Measurements from ENCODE around the gene DNAJC4. TPM values are rescaled to one million over a fixed set of nuclear protein-coding genes. Genes with fewer than 3 reads are reported as not detected.

DNAJC4 gene
- polyA plus RNA-seq, 3 donors, result 25.5 to 78.9 (median 32.5) TPM

- H3K27me3 Mint-ChIP-seq (ENCODE audit: low read depth in 3 of 3), result no peaks in the 10 kb centered on the region
- Histone ChIP-seq H3K27ac (ENCODE audit: low read depth in 1 of 2, low read length in 2 of 2) (no peak overlapping the region), H3K9ac (ENCODE audit: insufficient read depth, low read length, poor library complexity, severe bottlenecking) (no peak overlapping the region), H3K4me3 (replicated peaks in 1 of 3; ENCODE audit: low read depth in 2 of 3, low read length in 3 of 3) (no peak overlapping the region), H3K4me2 (replicated peaks; ENCODE audit: extremely low read depth, low read length, poor library complexity, severe bottlenecking) (no peak overlapping the region), H3K79me2 (ENCODE audit: insufficient read depth, low read length) (no peaks in the 10 kb centered on the region), H3K27me3 (ENCODE audit: control insufficient read depth in 2 of 2, insufficient read depth in 2 of 2, low read length in 2 of 2) (no peaks in the 10 kb centered on the region), H3K4me1 (ENCODE audit: control insufficient read depth in 1 of 2, insufficient read depth in 2 of 2, low read length in 2 of 2) (peaks cover 21 to 24% of the 10 kb centered on the region in 2 donors), H4K20me1 (ENCODE audit: insufficient read depth, low read length) (peaks cover 7% of the 10 kb centered on the region), H3K9me3 (replicated peaks in 1 of 2; ENCODE audit: control insufficient read depth in 1 of 2, insufficient read depth in 1 of 2, low read length in 2 of 2) (no peaks in the 10 kb centered on the region), H3K36me3 (replicated peaks in 1 of 2; ENCODE audit: control insufficient read depth in 1 of 2, insufficient read depth in 2 of 2, low read length in 2 of 2) (peaks cover 69 to 72% of the 10 kb centered on the region in 2 donors), H2AFZ (ENCODE audit: insufficient read depth, low read depth, low read length, poor library complexity, severe bottlenecking) (no peak overlapping the region)
- no peak for TF ChIP-seq CTCF (IDR thresholded peaks at IDR 0.05)
- 100% methylated on average over 5 of the region's 10 CpGs for WGBS (ENCODE audit: insufficient coverage)
- no peak for DNase-seq
- H3K36me3 Mint-ChIP-seq, result peaks cover 48 to 68% of the 10 kb centered on the region in 2 donors
- intact Hi-C loops (cut with micrococcal nuclease), result no loop called here
- H3K4me1 Mint-ChIP-seq, result peaks cover 19% of the 10 kb centered on the region
- peak overlapping the region in 1 of 7 donors; percentile 79 for H3K27ac Mint-ChIP-seq
- no peak overlapping the region for H3K4me3 Mint-ChIP-seq
- peaks cover 0 to 3% (median 0%) of the 10 kb centered on the region in 7 donors for H3K9me3 Mint-ChIP-seq
Measured at GRCh38 chr11:64264371-64264852, 34.1 kb downstream of the DNAJC4 start.

- H3K27me3 Mint-ChIP-seq (ENCODE audit: low read depth in 3 of 3), result no peaks in the 10 kb centered on the region
- DNase-seq, result no peak
- intact Hi-C loops (cut with micrococcal nuclease), result loop anchor here in 1 of 2 donors (5.0 kb wide), 1 partner anchor 37 kb away; the partner anchor contains the start of gene CATSPERZ
- H3K4me2 ChIP-seq (replicated peaks; ENCODE audit: extremely low read depth, low read length, poor library complexity, severe bottlenecking), result no peak overlapping the region
- no peaks in the 10 kb centered on the region for H3K9me3 Mint-ChIP-seq
- TF ChIP-seq CTCF (IDR thresholded peaks at IDR 0.05), result no peak
- peaks cover 21 to 24% of the 10 kb centered on the region in 2 donors for H3K4me1 ChIP-seq (ENCODE audit: control insufficient read depth in 1 of 2, insufficient read depth in 2 of 2, low read length in 2 of 2)
- no peak overlapping the region for H3K27ac ChIP-seq (ENCODE audit: low read depth in 1 of 2, low read length in 2 of 2)
- peaks cover 39 to 58% of the 10 kb centered on the region in 2 donors for H3K36me3 Mint-ChIP-seq
- H3K4me3 ChIP-seq (replicated peaks in 1 of 3; ENCODE audit: low read depth in 2 of 3, low read length in 3 of 3), result no peak overlapping the region
- WGBS (ENCODE audit: insufficient coverage), result 94% methylated on average over 26 of the region's 35 CpGs
- H3K4me1 Mint-ChIP-seq, result peaks cover 22% of the 10 kb centered on the region
- no peaks in the 10 kb centered on the region for H4K20me1 ChIP-seq (ENCODE audit: insufficient read depth, low read length)
- H3K36me3 ChIP-seq (replicated peaks in 1 of 2; ENCODE audit: control insufficient read depth in 1 of 2, insufficient read depth in 2 of 2, low read length in 2 of 2), result peaks cover 59 to 62% of the 10 kb centered on the region in 2 donors
- no peaks in the 10 kb centered on the region for H3K79me2 ChIP-seq (ENCODE audit: insufficient read depth, low read length)
- no peak overlapping the region for H3K4me3 Mint-ChIP-seq
- H3K9ac ChIP-seq (ENCODE audit: insufficient read depth, low read length, poor library complexity, severe bottlenecking), result no peak overlapping the region
- H3K27ac Mint-ChIP-seq, result peak overlapping the region in 1 of 7 donors; percentile 71
- no peaks in the 10 kb centered on the region for H3K27me3 ChIP-seq (ENCODE audit: control insufficient read depth in 2 of 2, insufficient read depth in 2 of 2, low read length in 2 of 2)
- H2AFZ ChIP-seq (ENCODE audit: insufficient read depth, low read depth, low read length, poor library complexity, severe bottlenecking), result no peak overlapping the region
- H3K9me3 ChIP-seq (replicated peaks in 1 of 2; ENCODE audit: control insufficient read depth in 1 of 2, insufficient read depth in 1 of 2, low read length in 2 of 2), result no peaks in the 10 kb centered on the region
Measured at GRCh38 chr11:64265176-64266160, 35.1 kb downstream of the DNAJC4 start.
